ENCODE results near the gene NDUFB4. TPM values are rescaled to one million over a fixed set of nuclear protein-coding genes. Genes with fewer than 3 reads are reported as not detected.

Gene NDUFB4
- polyA plus RNA-seq, 1 experiment: 183 TPM

GRCh38 chr3:120599211-120599610, 3.1 kb downstream of the NDUFB4 start:
- ChIA-PET CTCF (interaction anchor here (2.0 kb wide), 1 partner anchor 38 kb away, joined by 9 read pairs; no protein-coding TSS in a partner anchor), POLR2A (no interaction called here)
- TF ChIP-seq CTCF (IDR thresholded peaks at IDR 0.05; ENCODE audit: low read depth, low read length): no peak

GRCh38 chr3:120601554-120601953, 5.4 kb downstream of the NDUFB4 start:
- POLR2A ChIA-PET: no interaction called here
- CTCF ChIA-PET: interaction anchor here (0.9 kb wide), 1 partner anchor 194 kb away, joined by 3 read pairs; no protein-coding TSS in a partner anchor
- Histone ChIP-seq H3K9me3 (ENCODE audit: control insufficient read depth, insufficient read depth, low read length) (no peaks in the 10 kb centered on the region), H3K4me3 (ENCODE audit: low read depth, low read length) (no peak overlapping the region), H3K27ac (ENCODE audit: low read depth, low read length) (no peak overlapping the region), H3K27me3 (ENCODE audit: control insufficient read depth, insufficient read depth, low read length) (no peaks in the 10 kb centered on the region)
- TF ChIP-seq CTCF (IDR thresholded peaks at IDR 0.05; ENCODE audit: low read depth, low read length): no peak
- DNase-seq (ENCODE audit: low read depth, low spot score): no peak

More at GRCh38 chr3:120599211-120599610, 3.1 kb downstream of the NDUFB4 start:
- no peak for DNase-seq (ENCODE audit: low read depth, low spot score)
- Histone ChIP-seq H3K27ac (ENCODE audit: low read depth, low read length) (no peak overlapping the region), H3K9me3 (ENCODE audit: control insufficient read depth, insufficient read depth, low read length) (no peaks in the 10 kb centered on the region), H3K27me3 (ENCODE audit: control insufficient read depth, insufficient read depth, low read length) (no peaks in the 10 kb centered on the region), H3K4me3 (ENCODE audit: low read depth, low read length) (no peak overlapping the region)

- ChIA-PET CTCF (interaction anchor here (1.0 to 1.1 kb wide), 2 partner anchors 35 to 163 kb away, joined by 3 read pairs; no protein-coding TSS in a partner anchor), POLR2A (no interaction called here)
- H3K4me3 ChIP-seq (ENCODE audit: low read depth, low read length): no peak overlapping the region
- H3K27ac ChIP-seq (ENCODE audit: low read depth, low read length): no peak overlapping the region
- no peak for TF ChIP-seq CTCF (IDR thresholded peaks at IDR 0.05; ENCODE audit: low read depth, low read length)
- H3K9me3 ChIP-seq (ENCODE audit: control insufficient read depth, insufficient read depth, low read length): no peaks in the 10 kb centered on the region
- no peak for DNase-seq (ENCODE audit: low read depth, low spot score)
- no peaks in the 10 kb centered on the region for H3K27me3 ChIP-seq (ENCODE audit: control insufficient read depth, insufficient read depth, low read length)
Measured at GRCh38 chr3:120602682-120603081, 6.5 kb downstream of the NDUFB4 start.

GRCh38 chr3:120604382-120604781, 8.2 kb downstream of the NDUFB4 start:
- H3K9me3 ChIP-seq (ENCODE audit: control insufficient read depth, insufficient read depth, low read length): no peaks in the 10 kb centered on the region
- no peak for TF ChIP-seq CTCF (IDR thresholded peaks at IDR 0.05; ENCODE audit: low read depth, low read length)
- H3K27me3 ChIP-seq (ENCODE audit: control insufficient read depth, insufficient read depth, low read length): no peaks in the 10 kb centered on the region
- ChIA-PET CTCF (no interaction called here), POLR2A (interaction anchor here (1.9 kb wide), 1 partner anchor 8 kb away, joined by 6 read pairs; the partner anchor contains the start of gene NDUFB4)
- no peak overlapping the region for H3K4me3 ChIP-seq (ENCODE audit: low read depth, low read length)
- DNase-seq (ENCODE audit: low read depth, low spot score): no peak
- no peak overlapping the region for H3K27ac ChIP-seq (ENCODE audit: low read depth, low read length)

GRCh38 chr3:120604784-120605183, 8.6 kb downstream of the NDUFB4 start:
- H3K4me3 ChIP-seq (ENCODE audit: low read depth, low read length): no peak overlapping the region
- no peak overlapping the region for H3K27ac ChIP-seq (ENCODE audit: low read depth, low read length)
- ChIA-PET CTCF (interaction anchor here (1.2 kb wide), 1 partner anchor 37 kb away, joined by 6 read pairs; no protein-coding TSS in a partner anchor), POLR2A (interaction anchor here (1.9 kb wide), 1 partner anchor 9 kb away, joined by 6 read pairs; the partner anchor contains the start of gene NDUFB4)
- H3K27me3 ChIP-seq (ENCODE audit: control insufficient read depth, insufficient read depth, low read length): no peaks in the 10 kb centered on the region
- DNase-seq (ENCODE audit: low read depth, low spot score): no peak
- no peak for TF ChIP-seq CTCF (IDR thresholded peaks at IDR 0.05; ENCODE audit: low read depth, low read length)
- no peaks in the 10 kb centered on the region for H3K9me3 ChIP-seq (ENCODE audit: control insufficient read depth, insufficient read depth, low read length)
